HFFc6 (cell line): ENCODE results near the gene ABHD12B. TPM values are rescaled to one million over a fixed set of nuclear protein-coding genes. Genes with fewer than 3 reads are reported as not detected.
"Not testable (repeated sequence)": the region's sequence is repeated elsewhere in the genome, so short reads cannot be mapped to it uniquely, and the experiment has no call there.

ENCODE experiments used
- DNase-seq: peaks from one replicate; pipeline ENCODE4 v3.0.0-alpha.2; 2018
- H3K27ac Mint-ChIP-seq: 2 replicates; pipeline ENCODE4 v1.8.0; 2020; ENCODE audit warnings: mild to moderate bottlenecking, mixed read lengths
- H3K27me3 Mint-ChIP-seq: 2 replicates; pipeline ENCODE4 v1.8.0; 2021; ENCODE audit warnings: mild to moderate bottlenecking, moderate library complexity, mixed read lengths; ENCODE audit not compliant: insufficient read depth
- H3K36me3 Mint-ChIP-seq: 2 replicates; pipeline ENCODE4 v1.8.0; 2021; ENCODE audit warnings: low read depth, mixed read lengths
- H3K4me1 Mint-ChIP-seq: 2 replicates; pipeline ENCODE4 v1.8.0; 2020; ENCODE audit warnings: low read depth, mixed read lengths
- H3K4me3 Mint-ChIP-seq: 2 replicates; pipeline ENCODE4 v1.8.0; 2020; ENCODE audit warnings: mild to moderate bottlenecking, moderate library complexity, mixed read lengths
- H3K9me3 Mint-ChIP-seq: 2 replicates; pipeline ENCODE4 v1.8.0; 2020; ENCODE audit warnings: mild to moderate bottlenecking, mixed read lengths
- CTCF ChIP-seq: fragments of 200-600 bp; sonication (generic); IDR thresholded peaks from 2 replicates; pipeline ENCODE4 v1.5.0; 2021; ENCODE audit warnings: antibody characterized with exemption, mild to moderate bottlenecking
- total RNA-seq, 6 experiments: library from RNA; stranded (reverse); fragmentation: NEBNext Ultra II Directional; extraction: Animal tissue kit (Norgen Biotek cat#: 25700); gene quantifications; 2 replicates in 1 of 6; 3 replicates in 5 of 6; pipeline ENCODE4 v1.2.3, GENCODE V29; 2021

The ABHD12B gene
- total RNA-seq, 6 experiments from 2014 or later: 0.34 TPM; not detected in 5

GRCh38 chr14:50917449-50917848 is 45.6 kb downstream of the ABHD12B start:
- Mint-ChIP-seq H3K9me3 (no peaks in the 10 kb centered on the region), H3K27me3 (no peaks in the 10 kb centered on the region), H3K36me3 (peaks cover 27% of the 10 kb centered on the region), H3K4me1 (peaks cover 22% of the 10 kb centered on the region), H3K4me3 (no peak overlapping the region), H3K27ac (no peak overlapping the region)
- no peak for TF ChIP-seq CTCF
- DNase-seq: no peak

GRCh38 chr14:50919524-50919923 is 47.7 kb downstream of the ABHD12B start:
- not testable (repeated sequence) for H3K27ac Mint-ChIP-seq, H3K4me3 Mint-ChIP-seq, DNase-seq, H3K9me3 Mint-ChIP-seq, H3K27me3 Mint-ChIP-seq
- peaks cover 22% of the 10 kb centered on the region for H3K4me1 Mint-ChIP-seq
- H3K36me3 Mint-ChIP-seq: peaks cover 32% of the 10 kb centered on the region

GRCh38 chr14:50920482-50921230 is 48.8 kb downstream of the ABHD12B start:
- H3K4me3 Mint-ChIP-seq: peak overlapping the region; percentile 25; the same call in 1 of the 2 replicates
- DNase-seq: peak; percentile 75
- H3K27ac Mint-ChIP-seq: peak overlapping the region; percentile 83
- peaks cover 36% of the 10 kb centered on the region for H3K36me3 Mint-ChIP-seq
- no peaks in the 10 kb centered on the region for H3K27me3 Mint-ChIP-seq
- no peak for TF ChIP-seq CTCF
- peaks cover 22% of the 10 kb centered on the region for H3K4me1 Mint-ChIP-seq
- no peaks in the 10 kb centered on the region for H3K9me3 Mint-ChIP-seq

- TF ChIP-seq CTCF: no peak
- Mint-ChIP-seq H3K9me3 (no peaks in the 10 kb centered on the region), H3K27ac (no peak overlapping the region), H3K36me3 (peaks cover 27% of the 10 kb centered on the region), H3K27me3 (no peaks in the 10 kb centered on the region), H3K4me1 (peaks cover 27% of the 10 kb centered on the region), H3K4me3 (no peak overlapping the region)
- DNase-seq: no peak
Observed at GRCh38 chr14:50922803-50923202, 51.0 kb downstream of the ABHD12B start.

- H3K27me3 Mint-ChIP-seq: no peaks in the 10 kb centered on the region
Observed at GRCh38 chr14:50924236-50924635, 52.4 kb downstream of the ABHD12B start.

More at GRCh38 chr14:50924236-50924635, 52.4 kb downstream of the ABHD12B start:
- Mint-ChIP-seq H3K4me3 (no peak overlapping the region), H3K9me3 (no peaks in the 10 kb centered on the region), H3K27ac (no peak overlapping the region), H3K4me1 (peaks cover 38% of the 10 kb centered on the region), H3K36me3 (peaks cover 23% of the 10 kb centered on the region)
- no peak for DNase-seq
- no peak for TF ChIP-seq CTCF
